Endothelial cell of hepatic sinusoid (primary cell): Measurements from ENCODE around the gene FBXO10.
"Not testable (repeated sequence)": the region's sequence is repeated elsewhere in the genome, so short reads cannot be mapped to it uniquely, and the experiment has no call there.

ENCODE experiments used
- in situ Hi-C: cut with HindIII; loops from 2 replicates; pipeline ENCODE4 v1.10.0; 2017; ENCODE audit warnings: low sequenced_read_pairs

Gene FBXO10

GRCh38 chr9:37515620-37516258 is 60.4 kb downstream of the FBXO10 start:
- in situ Hi-C loops = no loop called here

GRCh38 chr9:37514999-37515398 is 61.2 kb downstream of the FBXO10 start:
- in situ Hi-C loops = no loop called here

DNA sequence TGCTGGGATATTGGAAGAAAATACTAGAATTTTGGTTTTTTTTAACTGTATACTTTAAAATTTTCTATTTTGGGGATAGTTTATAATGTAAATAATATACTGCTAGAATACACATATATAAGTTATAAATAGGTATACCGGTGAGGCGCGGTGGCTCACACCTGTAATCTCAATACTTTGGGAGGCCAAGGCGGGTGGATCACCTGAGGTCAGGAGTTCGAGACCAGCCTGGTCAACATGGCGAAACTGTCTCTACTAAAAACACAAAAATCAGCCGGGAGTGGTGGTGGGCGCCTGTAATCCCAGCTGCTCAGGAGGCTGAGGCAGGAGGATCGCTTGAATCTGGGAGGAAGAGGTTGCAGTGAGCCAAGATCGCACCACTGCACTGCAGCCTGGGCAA is 61.8 kb downstream of the FBXO10 start:
- in situ Hi-C loops = not testable (repeated sequence)

DNA sequence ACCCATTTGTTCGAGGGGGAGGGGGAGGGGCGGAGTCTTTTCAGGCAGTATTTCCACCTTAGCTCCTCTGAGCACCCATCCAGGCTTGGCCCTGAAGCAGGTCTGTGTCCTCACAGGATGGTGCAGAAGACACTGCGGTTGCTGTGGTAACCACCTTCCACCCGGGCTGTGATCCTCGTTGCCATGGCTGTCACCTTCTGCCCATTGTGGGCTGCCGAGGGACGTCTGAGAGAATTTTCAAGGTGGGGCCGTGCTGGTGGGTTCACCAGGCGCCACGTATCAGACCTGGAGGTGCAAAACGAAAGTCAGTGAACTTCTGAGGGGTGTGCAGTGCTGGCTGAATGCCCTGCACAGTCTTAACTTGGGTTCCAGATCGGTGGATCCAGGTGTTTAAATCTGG is 63.7 kb downstream of the FBXO10 start:
- in situ Hi-C loops = no loop called here

- in situ Hi-C loops = no loop called here
Observed at GRCh38 chr9:37511016-37512010, 64.9 kb downstream of the FBXO10 start.

DNA sequence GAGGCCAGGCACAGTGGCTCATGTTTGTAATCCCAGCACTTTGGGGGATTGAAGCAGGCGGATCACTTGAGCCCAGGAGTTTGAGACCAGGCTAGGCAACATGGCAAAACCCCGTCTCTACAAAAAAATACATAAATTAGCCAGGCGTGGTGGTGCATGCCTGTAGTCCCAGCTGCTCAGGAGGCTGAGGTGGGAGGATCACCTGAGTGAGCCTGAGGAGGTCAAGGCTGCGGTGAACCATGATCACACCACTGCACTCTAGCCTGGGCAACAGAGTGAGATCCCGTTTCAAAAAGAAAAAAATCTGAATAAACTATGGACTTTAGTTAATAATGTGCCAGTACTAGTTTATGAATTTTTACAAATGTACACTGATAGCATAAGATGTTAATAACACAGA is 66.1 kb downstream of the FBXO10 start:
- in situ Hi-C loops = not testable (repeated sequence)

- in situ Hi-C loops = no loop called here
Observed at GRCh38 chr9:37509536-37509935, 66.6 kb downstream of the FBXO10 start.

DNA sequence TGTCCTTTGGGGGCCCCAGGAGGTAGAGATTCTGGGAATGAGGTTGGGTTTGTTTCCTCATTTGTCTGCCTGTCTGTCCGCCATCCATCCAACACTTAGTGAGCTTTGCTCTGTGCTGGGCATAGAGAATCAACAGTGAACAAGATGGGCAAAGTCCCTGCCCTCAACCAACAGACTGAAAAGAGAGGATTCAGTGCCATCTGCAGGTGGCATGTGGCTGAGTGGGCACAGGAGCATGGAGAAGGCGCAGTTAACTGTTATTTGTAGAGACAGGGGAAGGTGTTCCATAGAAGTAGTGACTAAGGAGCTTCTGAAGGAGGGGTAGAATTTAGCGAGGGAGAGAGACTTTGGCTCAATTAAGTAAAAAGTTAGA is 67.4 kb downstream of the FBXO10 start:
- in situ Hi-C loops = no loop called here

DNA sequence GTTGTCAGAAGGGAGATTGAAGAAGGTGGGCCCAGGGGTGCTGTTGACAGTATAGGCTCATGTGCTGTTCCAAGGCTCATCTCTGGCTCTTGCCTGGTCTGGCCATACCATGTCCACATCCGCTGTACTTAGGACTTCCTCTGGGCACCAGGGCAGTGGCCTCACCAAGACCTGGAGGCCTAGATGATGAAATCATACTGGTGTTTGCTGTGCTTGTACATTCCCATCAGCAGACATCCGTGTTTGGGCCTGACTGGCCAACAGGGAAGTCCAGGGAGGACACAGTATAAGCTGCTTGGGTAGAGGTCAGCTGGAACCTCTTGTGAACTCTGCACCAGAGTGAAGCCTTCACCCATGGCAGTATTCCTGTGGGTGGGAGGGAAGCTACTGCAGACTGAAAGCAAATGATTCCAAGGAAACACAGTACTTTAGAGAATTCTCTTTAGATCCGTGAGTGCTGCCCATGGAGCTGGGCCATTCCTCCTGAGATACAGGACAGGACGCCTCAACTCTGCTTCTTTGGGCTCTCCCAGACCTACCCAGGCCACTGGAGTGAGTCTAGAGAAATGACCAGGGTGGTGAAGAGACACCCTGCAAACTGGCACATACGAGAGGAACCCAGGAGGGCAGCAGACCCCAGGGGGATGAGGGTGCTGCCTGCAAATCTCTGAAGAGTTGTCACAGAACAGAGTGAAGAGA is 67.9 kb downstream of the FBXO10 start:
- in situ Hi-C loops = no loop called here

- in situ Hi-C loops = no loop called here
Observed at GRCh38 chr9:37507566-37508134, 68.5 kb downstream of the FBXO10 start.

GRCh38 chr9:37504605-37505004 is 71.6 kb downstream of the FBXO10 start:
- in situ Hi-C loops = no loop called here

DNA sequence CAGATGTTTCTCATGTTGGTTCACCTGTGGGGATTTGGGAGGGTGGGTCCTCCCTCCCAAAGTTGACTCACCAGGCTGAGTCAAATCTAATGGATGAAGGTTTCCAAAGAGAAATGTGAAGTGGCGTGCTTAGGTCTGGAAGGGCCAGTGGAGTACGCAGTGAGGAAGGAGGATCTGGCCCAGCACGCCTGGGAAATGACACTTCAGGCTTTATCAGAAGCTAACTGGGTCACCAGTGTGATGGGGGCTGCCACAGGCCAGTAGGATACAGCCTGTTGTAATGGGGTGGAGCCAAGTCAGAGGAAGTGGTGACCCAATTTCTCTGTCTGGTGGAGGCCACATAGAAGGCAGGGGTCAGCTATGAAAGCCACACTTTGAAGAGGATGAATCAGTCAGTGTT is 72.4 kb downstream of the FBXO10 start:
- in situ Hi-C loops = no loop called here

- in situ Hi-C loops = no loop called here
Observed at GRCh38 chr9:37501957-37502596, 74.1 kb downstream of the FBXO10 start.

- in situ Hi-C loops = no loop called here
Observed at GRCh38 chr9:37499297-37499696, 76.9 kb downstream of the FBXO10 start.

- in situ Hi-C loops = no loop called here
Observed at GRCh38 chr9:37498457-37498856, 77.7 kb downstream of the FBXO10 start.

DNA sequence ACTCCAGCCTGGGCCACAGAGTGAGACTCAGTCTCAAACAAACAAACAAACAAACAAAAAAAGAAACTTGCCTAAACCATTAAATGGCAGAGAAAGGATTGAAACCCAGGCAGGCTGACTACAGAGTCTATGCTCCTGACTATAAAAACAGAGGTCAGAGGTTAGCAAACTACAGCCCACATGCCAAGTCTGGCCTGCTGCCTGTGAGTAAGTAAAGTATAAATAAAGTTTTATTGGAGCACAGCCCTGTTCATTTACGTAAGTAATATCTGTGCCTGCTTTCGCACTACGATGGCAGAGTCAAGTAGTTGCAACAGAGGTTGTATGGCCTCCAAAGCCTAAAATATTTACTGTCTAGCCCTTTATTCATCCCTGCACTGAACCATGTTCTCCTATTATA is 78.9 kb downstream of the FBXO10 start:
- in situ Hi-C loops = no loop called here

GRCh38 chr9:37496020-37496419 is 80.2 kb downstream of the FBXO10 start:
- in situ Hi-C loops = no loop called here

DNA sequence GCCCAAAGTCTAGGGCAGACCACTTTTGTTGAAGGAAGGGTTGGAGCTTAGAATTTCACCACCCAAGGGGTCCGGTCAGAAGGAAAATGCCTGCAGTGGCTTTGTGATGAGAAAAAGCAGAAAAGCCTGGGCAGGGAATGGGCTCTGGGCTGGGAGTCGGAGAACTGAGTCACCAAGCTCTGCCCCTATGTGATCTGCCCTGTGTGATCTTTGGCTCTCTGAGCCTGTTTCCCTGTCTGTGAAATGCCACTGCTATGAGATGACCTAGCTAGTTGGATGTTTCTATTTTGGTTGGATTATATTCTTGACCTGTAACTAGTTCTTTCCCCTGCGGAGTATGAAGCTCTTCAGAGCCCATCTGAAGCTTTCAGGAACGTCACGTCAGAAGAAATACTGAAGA is 80.6 kb downstream of the FBXO10 start:
- in situ Hi-C loops = no loop called here

DNA sequence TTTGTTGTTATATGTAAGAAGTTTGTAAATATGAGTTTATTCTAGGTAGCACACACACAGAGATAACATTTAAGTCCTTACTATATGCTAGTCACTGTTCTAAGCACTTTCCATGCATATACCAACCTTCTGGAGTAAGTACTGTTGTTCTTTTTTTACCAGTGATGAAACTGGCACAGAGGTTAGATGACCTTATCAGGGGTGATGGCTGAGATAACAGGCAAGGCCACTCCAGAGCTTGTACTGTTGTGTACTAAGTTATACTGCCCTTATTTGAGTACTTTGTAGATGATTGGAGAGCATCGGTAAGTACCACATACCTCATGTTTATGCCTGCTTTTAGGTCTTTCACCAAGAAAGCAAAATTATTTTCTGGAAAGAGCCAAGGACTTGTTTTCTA is 84.2 kb downstream of the FBXO10 start:
- in situ Hi-C loops = no loop called here

DNA sequence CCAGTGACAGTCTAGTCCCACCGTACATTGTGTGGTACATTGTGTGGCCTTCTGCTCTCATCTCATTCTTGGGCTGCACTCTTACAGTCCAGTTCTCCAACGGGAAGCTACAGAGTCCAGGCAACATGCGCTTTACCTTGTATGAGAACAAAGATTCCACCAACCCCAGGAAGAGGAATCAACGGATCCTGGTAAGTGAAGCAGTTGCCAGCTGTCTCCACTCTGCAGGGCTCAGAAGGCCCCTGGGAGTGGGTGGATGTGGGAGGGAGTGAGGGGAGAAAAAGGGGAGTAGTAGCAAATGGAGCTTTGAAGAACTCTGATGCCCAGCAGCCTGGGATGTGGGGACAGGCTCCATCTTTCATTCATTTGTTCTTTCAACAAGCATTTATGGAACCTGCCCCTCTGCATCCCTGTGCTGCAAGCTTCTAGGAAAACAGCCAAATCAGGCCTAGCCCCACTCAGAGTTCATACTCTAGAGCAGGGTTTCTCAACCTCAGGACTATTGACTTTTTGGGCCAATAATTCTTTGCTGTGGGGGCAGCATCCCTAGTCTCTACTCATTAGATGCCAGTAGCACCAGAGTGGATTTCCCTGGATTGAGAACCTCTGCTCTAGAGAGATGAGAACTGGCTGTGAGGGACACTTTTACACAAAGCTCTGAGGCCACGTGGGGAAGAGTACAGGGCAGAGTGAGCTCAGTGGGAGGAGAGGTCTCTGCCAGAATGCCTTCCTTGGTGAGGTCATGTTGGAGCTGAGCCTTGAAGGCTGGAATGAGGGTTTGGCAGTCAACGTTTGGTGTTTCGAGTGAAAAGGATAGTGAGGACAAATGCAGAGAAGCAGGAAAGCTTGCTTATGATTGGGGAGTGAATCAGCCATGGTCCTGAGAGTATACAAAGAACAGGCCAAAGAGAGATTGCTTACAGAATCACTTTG is 89.3 kb downstream of the FBXO10 start:
- in situ Hi-C loops = loop anchor here (10.0 kb wide), 1 partner anchor 52 kb away; no protein-coding TSS in a partner anchor
